Measurements from ENCODE around the gene NAALADL2.

The NAALADL2 gene

DNA sequence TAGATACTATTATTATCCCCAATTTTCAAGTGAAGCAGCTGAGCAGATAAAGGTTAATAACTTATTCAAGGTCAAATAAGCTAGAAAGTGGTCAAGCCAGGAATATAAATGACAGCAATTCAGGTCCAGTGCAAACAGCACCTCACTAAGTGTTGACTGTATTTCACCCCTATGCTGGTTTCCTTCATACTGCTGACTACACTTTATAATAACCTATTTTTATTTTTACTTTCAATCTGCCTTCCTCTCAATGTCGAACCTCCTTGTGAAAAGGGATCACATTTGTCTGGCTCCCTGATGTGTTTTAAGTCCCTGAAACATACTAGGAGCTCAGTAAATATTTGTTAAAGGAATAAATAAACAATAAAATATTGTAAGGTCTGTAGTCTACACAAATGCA is 146.1 kb downstream of the NAALADL2 start:
- Histone ChIP-seq H3K4me3 (ENCODE audit: low read length) (no peak overlapping the region), H3K27me3 (ENCODE audit: control insufficient read depth, insufficient read depth, low read length) (no peaks in the 10 kb centered on the region), H3K9ac (ENCODE audit: low read length) (no peak overlapping the region), H3K36me3 (ENCODE audit: control insufficient read depth, insufficient read depth, low read length) (no peaks in the 10 kb centered on the region), H3K9me3 (ENCODE audit: control insufficient read depth, low read length) (no peaks in the 10 kb centered on the region), H3K4me1 (ENCODE audit: control insufficient read depth, insufficient read depth, low read length) (no peaks in the 10 kb centered on the region)

- Histone ChIP-seq H3K27me3 (ENCODE audit: control insufficient read depth, insufficient read depth, low read length) (no peaks in the 10 kb centered on the region), H3K4me1 (ENCODE audit: control insufficient read depth, insufficient read depth, low read length) (no peaks in the 10 kb centered on the region), H3K9ac (ENCODE audit: low read length) (no peak overlapping the region), H3K4me3 (ENCODE audit: low read length) (no peak overlapping the region), H3K36me3 (ENCODE audit: control insufficient read depth, insufficient read depth, low read length) (no peaks in the 10 kb centered on the region), H3K9me3 (ENCODE audit: control insufficient read depth, low read length) (no peaks in the 10 kb centered on the region)
Measured at GRCh38 chr3:175005881-175006280, 146.7 kb downstream of the NAALADL2 start.

DNA sequence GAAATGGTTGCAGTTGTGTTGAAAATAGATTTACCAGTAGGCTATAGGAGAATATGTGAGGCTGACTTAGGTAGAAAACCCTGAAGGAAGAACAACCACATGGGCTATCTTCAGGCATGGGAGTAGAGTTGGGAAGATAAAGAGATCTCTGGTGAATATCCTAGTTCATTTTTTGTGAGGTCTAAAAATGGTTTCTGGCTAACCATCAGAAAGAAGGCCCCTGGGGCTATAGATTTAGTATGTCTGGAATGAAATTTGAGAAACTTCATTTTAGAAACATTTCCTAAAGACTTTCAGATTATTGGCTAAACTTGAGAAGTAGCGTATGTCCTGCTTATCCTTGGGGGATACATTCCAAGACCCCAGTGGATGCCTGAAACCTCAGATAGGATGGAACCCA is 148.2 kb downstream of the NAALADL2 start:
- no peaks in the 10 kb centered on the region for H3K9me3 ChIP-seq (ENCODE audit: control insufficient read depth, low read length)
- H3K27me3 ChIP-seq (ENCODE audit: control insufficient read depth, insufficient read depth, low read length) = no peaks in the 10 kb centered on the region
- H3K4me1 ChIP-seq (ENCODE audit: control insufficient read depth, insufficient read depth, low read length) = no peaks in the 10 kb centered on the region
- H3K9ac ChIP-seq (ENCODE audit: low read length) = no peak overlapping the region
- no peak overlapping the region for H3K4me3 ChIP-seq (ENCODE audit: low read length)
- no peaks in the 10 kb centered on the region for H3K36me3 ChIP-seq (ENCODE audit: control insufficient read depth, insufficient read depth, low read length)

DNA sequence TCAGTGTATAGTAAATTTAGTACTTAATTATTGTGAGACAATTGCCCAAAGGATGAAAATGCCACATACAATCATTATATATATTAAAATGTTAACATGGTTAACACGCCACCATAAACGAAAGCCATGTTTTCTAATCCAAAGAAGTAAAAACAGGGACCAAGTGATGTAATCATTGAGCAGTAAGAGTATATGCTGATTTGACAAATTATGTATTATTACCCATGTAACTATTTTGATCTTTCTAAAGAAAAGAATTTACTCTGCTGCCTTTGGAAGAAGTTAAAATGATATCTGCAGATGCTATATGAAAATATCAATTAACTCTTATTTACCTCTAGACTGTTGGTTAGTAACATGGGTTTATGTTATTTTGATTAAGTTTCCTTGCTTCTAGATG is 150.2 kb downstream of the NAALADL2 start:
- H3K4me1 ChIP-seq (ENCODE audit: control insufficient read depth, insufficient read depth, low read length) = no peaks in the 10 kb centered on the region
- H3K9ac ChIP-seq (ENCODE audit: low read length) = no peak overlapping the region
- no peaks in the 10 kb centered on the region for H3K27me3 ChIP-seq (ENCODE audit: control insufficient read depth, insufficient read depth, low read length)
- H3K36me3 ChIP-seq (ENCODE audit: control insufficient read depth, insufficient read depth, low read length) = no peaks in the 10 kb centered on the region
- no peaks in the 10 kb centered on the region for H3K9me3 ChIP-seq (ENCODE audit: control insufficient read depth, low read length)
- H3K4me3 ChIP-seq (ENCODE audit: low read length) = no peak overlapping the region

DNA sequence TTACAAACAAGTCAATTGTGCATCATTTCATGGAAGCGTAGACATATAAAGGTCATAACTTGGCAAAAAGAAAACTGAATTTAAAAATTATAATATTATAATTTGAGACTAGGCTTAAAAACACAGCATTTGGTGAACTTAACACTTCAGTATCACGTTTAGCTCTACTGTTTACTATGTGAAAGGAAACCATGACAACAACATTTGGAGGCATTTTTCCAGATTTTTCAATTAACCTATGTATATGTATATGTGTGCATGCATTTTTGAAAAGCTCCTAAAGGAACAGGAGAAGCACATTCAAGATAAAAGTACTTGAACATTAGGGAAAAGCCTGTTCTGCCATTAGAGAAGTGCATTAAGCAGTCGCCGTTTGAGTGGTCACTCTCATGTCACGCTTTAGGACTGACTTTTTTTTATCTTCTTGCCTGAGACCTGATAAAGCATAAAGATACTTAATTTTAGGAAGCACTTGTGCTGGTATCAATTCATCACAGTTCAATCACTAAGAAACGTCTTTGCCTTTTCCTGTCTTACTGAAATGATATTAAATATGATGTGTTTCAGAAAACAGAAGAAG is 156.0 kb downstream of the NAALADL2 start:
- no peaks in the 10 kb centered on the region for H3K36me3 ChIP-seq (ENCODE audit: control insufficient read depth, insufficient read depth, low read length)
- no peaks in the 10 kb centered on the region for H3K9me3 ChIP-seq (ENCODE audit: control insufficient read depth, low read length)
- H3K4me1 ChIP-seq (ENCODE audit: control insufficient read depth, insufficient read depth, low read length) = no peaks in the 10 kb centered on the region
- H3K4me3 ChIP-seq (ENCODE audit: low read length) = no peak overlapping the region
- H3K27me3 ChIP-seq (ENCODE audit: control insufficient read depth, insufficient read depth, low read length) = no peaks in the 10 kb centered on the region
- H3K9ac ChIP-seq (ENCODE audit: low read length) = no peak overlapping the region

DNA sequence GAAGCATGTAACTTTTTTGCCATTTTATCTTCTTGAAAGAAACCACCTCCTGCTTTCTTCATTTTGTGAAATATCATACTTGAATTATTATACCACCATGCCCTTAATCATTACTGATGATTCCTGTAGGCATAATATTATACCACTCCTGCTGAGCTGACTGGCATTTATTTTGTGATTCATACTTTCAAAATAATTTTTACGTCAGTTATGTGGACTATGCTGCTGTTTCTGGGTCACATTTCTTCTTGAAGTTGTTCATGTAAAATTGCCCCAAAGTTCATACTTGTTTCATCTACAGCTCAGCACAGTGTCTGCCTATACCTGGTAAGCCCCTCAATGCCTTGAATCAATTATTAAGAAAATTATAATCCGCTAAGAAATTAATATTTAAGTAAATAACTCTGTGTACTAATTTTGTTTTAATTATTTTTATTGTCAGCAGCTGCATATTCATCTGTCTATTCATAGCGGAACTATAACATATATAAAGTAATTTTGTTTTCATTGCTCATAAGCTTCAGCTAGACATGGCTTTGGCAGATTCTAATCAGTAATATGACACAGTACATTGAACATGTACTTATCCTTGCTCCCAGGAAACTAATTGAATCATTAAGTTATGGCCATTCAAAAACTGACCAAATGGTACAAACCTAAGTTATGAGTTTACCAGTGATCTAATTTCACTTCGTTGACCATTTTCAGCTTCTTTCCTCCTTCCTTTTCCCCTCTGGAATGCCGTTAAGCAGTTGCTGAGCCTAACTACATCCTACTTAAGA is 160.0 kb downstream of the NAALADL2 start:
- no peaks in the 10 kb centered on the region for H3K36me3 ChIP-seq (ENCODE audit: control insufficient read depth, insufficient read depth, low read length)
- H3K4me3 ChIP-seq (ENCODE audit: low read length) = no peak overlapping the region
- H3K4me1 ChIP-seq (ENCODE audit: control insufficient read depth, insufficient read depth, low read length) = no peaks in the 10 kb centered on the region
- H3K27me3 ChIP-seq (ENCODE audit: control insufficient read depth, insufficient read depth, low read length) = no peaks in the 10 kb centered on the region
- no peak overlapping the region for H3K9ac ChIP-seq (ENCODE audit: low read length)
- H3K9me3 ChIP-seq (ENCODE audit: control insufficient read depth, low read length) = no peaks in the 10 kb centered on the region

- no peaks in the 10 kb centered on the region for H3K36me3 ChIP-seq (ENCODE audit: control insufficient read depth, insufficient read depth, low read length)
- H3K9ac ChIP-seq (ENCODE audit: low read length) = no peak overlapping the region
Measured at GRCh38 chr3:175020101-175020500, 161.0 kb downstream of the NAALADL2 start.

GRCh38 chr3:175029828-175030227 is 170.7 kb downstream of the NAALADL2 start:
- Histone ChIP-seq H3K4me1 (ENCODE audit: control insufficient read depth, insufficient read depth, low read length) (no peaks in the 10 kb centered on the region), H3K9ac (ENCODE audit: low read length) (no peak overlapping the region), H3K4me3 (ENCODE audit: low read length) (no peak overlapping the region)

More at GRCh38 chr3:175020101-175020500, 161.0 kb downstream of the NAALADL2 start:
- Histone ChIP-seq H3K4me3 (ENCODE audit: low read length) (no peak overlapping the region), H3K9me3 (ENCODE audit: control insufficient read depth, low read length) (no peaks in the 10 kb centered on the region), H3K27me3 (ENCODE audit: control insufficient read depth, insufficient read depth, low read length) (no peaks in the 10 kb centered on the region), H3K4me1 (ENCODE audit: control insufficient read depth, insufficient read depth, low read length) (no peaks in the 10 kb centered on the region)

DNA sequence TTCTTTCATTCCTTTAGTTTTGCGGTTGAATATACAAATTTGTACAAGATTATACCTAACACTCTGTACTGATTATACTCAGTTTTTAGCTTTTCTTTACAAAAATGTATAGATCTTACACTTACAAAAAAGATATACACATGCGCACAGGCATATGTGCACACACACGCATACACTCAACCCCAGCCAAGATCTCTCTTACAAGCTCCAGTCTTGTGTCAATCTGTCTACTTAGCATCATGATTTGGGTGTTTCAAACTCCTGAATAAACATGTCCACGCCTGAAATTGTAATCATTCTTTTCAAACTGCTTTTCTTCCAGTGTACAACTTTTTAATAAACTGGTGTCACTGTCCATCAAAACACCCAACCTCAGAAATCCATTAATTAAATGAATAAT is 180.7 kb downstream of the NAALADL2 start:
- H3K36me3 ChIP-seq (ENCODE audit: control insufficient read depth, insufficient read depth, low read length) = no peaks in the 10 kb centered on the region
- no peaks in the 10 kb centered on the region for H3K9me3 ChIP-seq (ENCODE audit: control insufficient read depth, low read length)
- H3K27me3 ChIP-seq (ENCODE audit: control insufficient read depth, insufficient read depth, low read length) = no peaks in the 10 kb centered on the region
- H3K4me3 ChIP-seq (ENCODE audit: low read length) = no peak overlapping the region
- no peaks in the 10 kb centered on the region for H3K4me1 ChIP-seq (ENCODE audit: control insufficient read depth, insufficient read depth, low read length)
- H3K9ac ChIP-seq (ENCODE audit: low read length) = no peak overlapping the region

More at GRCh38 chr3:175029828-175030227, 170.7 kb downstream of the NAALADL2 start:
- H3K27me3 ChIP-seq (ENCODE audit: control insufficient read depth, insufficient read depth, low read length) = no peaks in the 10 kb centered on the region
- no peaks in the 10 kb centered on the region for H3K36me3 ChIP-seq (ENCODE audit: control insufficient read depth, insufficient read depth, low read length)
- H3K9me3 ChIP-seq (ENCODE audit: control insufficient read depth, low read length) = no peaks in the 10 kb centered on the region

- Histone ChIP-seq H3K9me3 (ENCODE audit: control insufficient read depth, low read length) (no peaks in the 10 kb centered on the region), H3K9ac (ENCODE audit: low read length) (no peak overlapping the region), H3K4me3 (ENCODE audit: low read length) (no peak overlapping the region), H3K27me3 (ENCODE audit: control insufficient read depth, insufficient read depth, low read length) (no peaks in the 10 kb centered on the region), H3K36me3 (ENCODE audit: control insufficient read depth, insufficient read depth, low read length) (no peaks in the 10 kb centered on the region), H3K4me1 (ENCODE audit: control insufficient read depth, insufficient read depth, low read length) (no peaks in the 10 kb centered on the region)
Measured at GRCh38 chr3:175041369-175041768, 182.2 kb downstream of the NAALADL2 start.

- no peaks in the 10 kb centered on the region for H3K27me3 ChIP-seq (ENCODE audit: control insufficient read depth, insufficient read depth, low read length)
- no peaks in the 10 kb centered on the region for H3K4me1 ChIP-seq (ENCODE audit: control insufficient read depth, insufficient read depth, low read length)
- H3K9me3 ChIP-seq (ENCODE audit: control insufficient read depth, low read length) = no peaks in the 10 kb centered on the region
- H3K4me3 ChIP-seq (ENCODE audit: low read length) = no peak overlapping the region
- H3K36me3 ChIP-seq (ENCODE audit: control insufficient read depth, insufficient read depth, low read length) = no peaks in the 10 kb centered on the region
- no peak overlapping the region for H3K9ac ChIP-seq (ENCODE audit: low read length)
Measured at GRCh38 chr3:175046601-175047000, 187.5 kb downstream of the NAALADL2 start.

- Histone ChIP-seq H3K27me3 (ENCODE audit: control insufficient read depth, insufficient read depth, low read length) (no peaks in the 10 kb centered on the region), H3K4me3 (ENCODE audit: low read length) (no peak overlapping the region), H3K36me3 (ENCODE audit: control insufficient read depth, insufficient read depth, low read length) (no peaks in the 10 kb centered on the region), H3K9me3 (ENCODE audit: control insufficient read depth, low read length) (no peaks in the 10 kb centered on the region), H3K9ac (ENCODE audit: low read length) (no peak overlapping the region), H3K4me1 (ENCODE audit: control insufficient read depth, insufficient read depth, low read length) (no peaks in the 10 kb centered on the region)
Measured at GRCh38 chr3:175047786-175048185, 188.7 kb downstream of the NAALADL2 start.
